GM12878 (cell line): ENCODE measurements around the gene RPL12. TPM values are rescaled to one million over a fixed set of nuclear protein-coding genes. Genes with fewer than 3 reads are reported as not detected.
A peak's percentile ranks its signal among the peaks of the same experiment; 100 is the strongest.

Experiments
- CREM ChIP-seq: IDR thresholded peaks from 2 replicates; pipeline ENCODE4 v1.6.1; 2014; ENCODE audit warnings: antibody characterized with exemption, low read depth
- EGR1 ChIP-seq, 2 experiments: IDR thresholded peaks; 1 replicate in 1 of 2; 2 replicates in 1 of 2; pipeline ENCODE4 v1.6.1; 2011 to 2012; ENCODE audit warnings: low read depth in 2 of 2, low read length in 2 of 2, borderline replicate concordance in 1 of 2, mild to moderate bottlenecking in 1 of 2, moderate library complexity in 1 of 2
- HDAC2 ChIP-seq: fragments of 200-600 bp; sonication (generic); IDR thresholded peaks from 2 replicates; pipeline ENCODE4 v1.6.1; 2017
- KDM1A ChIP-seq: fragments of 200-600 bp; sonication (generic); IDR thresholded peaks from 2 replicates; pipeline ENCODE4 v1.6.1; 2016; ENCODE audit warnings: borderline replicate concordance
- RB1 ChIP-seq: fragments of 450-650 bp; formaldehyde crosslinking; IDR thresholded peaks from 2 replicates; pipeline ENCODE4 v1.6.1; 2017; ENCODE audit warnings: mild to moderate bottlenecking, borderline replicate concordance
- SIX5 ChIP-seq: IDR thresholded peaks from 2 replicates; pipeline ENCODE4 v1.6.1; 2011; ENCODE audit warnings: mild to moderate bottlenecking, low read depth, low read length, moderate library complexity; ENCODE audit not compliant: severe bottlenecking
- ZNF217 ChIP-seq: fragments of 450-650 bp; IDR thresholded peaks from 2 replicates; pipeline ENCODE4 v1.6.1; 2017; ENCODE audit warnings: antibody characterized with exemption, mild to moderate bottlenecking
- ZNF622 ChIP-seq: fragments of 450-650 bp; IDR thresholded peaks from 2 replicates; pipeline ENCODE4 v1.6.1; 2017; ENCODE audit warnings: mild to moderate bottlenecking, inconsistent platforms
- polyA plus RNA-seq, 11 experiments: library from polyadenylated mRNA; depleted of rRNA in 4 of 11; unstranded in 6 of 11; stranded (reverse) in 5 of 11; fragments of >200 nt; fragmentation: Nextera tagmentation in 4 of 11; fragmentation: Illumina TruSeq in 1 of 11; extraction: Ambion mirVana in 4 of 11; extraction: Trizol in 1 of 11; gene quantifications; 1 replicate in 1 of 11; 2 replicates in 10 of 11; pipeline versions ENCODE4 v1.2.1 to v1.2.3, GENCODE V29; 2011 to 2016; ENCODE audit warnings: inconsistent platforms in 2 of 11, missing spikeins in 2 of 11, low read depth in 1 of 11
- total RNA-seq, 4 experiments: library from RNA; depleted of rRNA in 3 of 4; stranded (reverse); fragments of >200 nt in 3 of 4; fragmentation: Illumina TruSeq in 1 of 4; extraction: Trizol in 1 of 4; gene quantifications; 2 replicates each; pipeline versions ENCODE4 v1.2.1 to v1.2.3, GENCODE V29; 2013 to 2021
- TF ChIP-seq, protein P1 (sequence below): fragments of 450-650 bp; IDR thresholded peaks from 2 replicates; pipeline ENCODE4 v1.6.1; 2017; ENCODE audit warnings: mild to moderate bottlenecking, moderate library complexity
- TF ChIP-seq, protein P2 (sequence below): fragments of 450-650 bp; IDR thresholded peaks from 2 replicates; pipeline ENCODE4 v1.6.1; 2014; ENCODE audit warnings: mild to moderate bottlenecking
- TF ChIP-seq, protein P3 (sequence below): fragments of 450-650 bp; IDR thresholded peaks from 2 replicates; pipeline ENCODE4 v1.6.1; 2017; ENCODE audit warnings: mild to moderate bottlenecking, moderate library complexity
- TF ChIP-seq, protein P4 (sequence below): fragments of 450-650 bp; formaldehyde crosslinking; IDR thresholded peaks from 2 replicates; pipeline ENCODE4 v1.4.0; 2020; ENCODE audit warnings: mild to moderate bottlenecking, moderate library complexity

RPL12 gene
- total and polyA plus RNA-seq, 10 of the 15 experiments (the other 5 are each of a cell fraction or from before 2014, with no cell fraction given): 961 to 5,544 (median 2,858) TPM

DNA sequence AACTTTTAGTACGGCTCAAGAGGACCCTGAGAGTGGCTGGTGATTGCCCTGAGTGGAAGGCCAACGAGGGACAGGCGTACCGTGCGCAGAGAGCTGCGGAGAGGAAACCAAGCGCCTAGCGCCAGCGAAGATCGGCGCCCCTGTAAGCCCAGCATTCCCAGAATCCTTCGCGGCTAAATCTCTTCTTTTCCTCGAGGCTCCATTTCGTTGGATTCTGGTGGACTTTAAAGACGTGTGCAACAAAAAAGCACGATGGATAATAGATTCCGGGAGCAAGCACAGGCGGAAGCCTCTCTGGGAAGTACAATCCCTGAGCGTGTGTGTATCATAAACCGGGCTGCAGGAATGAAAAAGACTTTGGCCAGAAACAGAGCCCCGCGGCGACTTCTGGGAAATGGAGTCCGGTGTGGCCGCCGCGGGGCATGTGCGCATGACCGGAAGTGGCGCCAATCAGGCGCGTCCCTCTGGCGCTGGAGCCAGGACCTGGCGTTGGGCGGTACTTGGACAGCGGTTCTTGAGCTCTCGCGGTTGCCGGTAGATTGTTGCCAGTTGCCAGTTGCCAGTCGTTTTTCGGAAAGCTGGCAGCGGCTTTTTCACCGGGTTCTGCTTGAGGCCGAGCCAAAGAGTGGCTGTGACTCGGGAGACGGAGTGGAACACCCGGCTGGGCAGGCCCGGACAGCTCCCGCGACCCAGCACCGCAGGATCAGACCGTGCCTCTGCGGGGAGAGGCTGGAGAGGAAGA lies 27.1 kb downstream of the RPL12 start, which contains the start of gene ZNF79 (continued):
- TF ChIP-seq, protein P1, sequence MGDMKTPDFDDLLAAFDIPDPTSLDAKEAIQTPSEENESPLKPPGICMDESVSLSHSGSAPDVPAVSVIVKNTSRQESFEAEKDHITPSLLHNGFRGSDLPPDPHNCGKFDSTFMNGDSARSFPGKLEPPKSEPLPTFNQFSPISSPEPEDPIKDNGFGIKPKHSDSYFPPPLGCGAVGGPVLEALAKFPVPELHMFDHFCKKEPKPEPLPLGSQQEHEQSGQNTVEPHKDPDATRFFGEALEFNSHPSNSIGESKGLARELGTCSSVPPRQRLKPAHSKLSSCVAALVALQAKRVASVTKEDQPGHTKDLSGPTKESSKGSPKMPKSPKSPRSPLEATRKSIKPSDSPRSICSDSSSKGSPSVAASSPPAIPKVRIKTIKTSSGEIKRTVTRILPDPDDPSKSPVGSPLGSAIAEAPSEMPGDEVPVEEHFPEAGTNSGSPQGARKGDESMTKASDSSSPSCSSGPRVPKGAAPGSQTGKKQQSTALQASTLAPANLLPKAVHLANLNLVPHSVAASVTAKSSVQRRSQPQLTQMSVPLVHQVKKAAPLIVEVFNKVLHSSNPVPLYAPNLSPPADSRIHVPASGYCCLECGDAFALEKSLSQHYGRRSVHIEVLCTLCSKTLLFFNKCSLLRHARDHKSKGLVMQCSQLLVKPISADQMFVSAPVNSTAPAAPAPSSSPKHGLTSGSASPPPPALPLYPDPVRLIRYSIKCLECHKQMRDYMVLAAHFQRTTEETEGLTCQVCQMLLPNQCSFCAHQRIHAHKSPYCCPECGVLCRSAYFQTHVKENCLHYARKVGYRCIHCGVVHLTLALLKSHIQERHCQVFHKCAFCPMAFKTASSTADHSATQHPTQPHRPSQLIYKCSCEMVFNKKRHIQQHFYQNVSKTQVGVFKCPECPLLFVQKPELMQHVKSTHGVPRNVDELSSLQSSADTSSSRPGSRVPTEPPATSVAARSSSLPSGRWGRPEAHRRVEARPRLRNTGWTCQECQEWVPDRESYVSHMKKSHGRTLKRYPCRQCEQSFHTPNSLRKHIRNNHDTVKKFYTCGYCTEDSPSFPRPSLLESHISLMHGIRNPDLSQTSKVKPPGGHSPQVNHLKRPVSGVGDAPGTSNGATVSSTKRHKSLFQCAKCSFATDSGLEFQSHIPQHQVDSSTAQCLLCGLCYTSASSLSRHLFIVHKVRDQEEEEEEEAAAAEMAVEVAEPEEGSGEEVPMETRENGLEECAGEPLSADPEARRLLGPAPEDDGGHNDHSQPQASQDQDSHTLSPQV: no peak
- TF ChIP-seq ZNF622 (no peak), CREM (peak; percentile 98), KDM1A (no peak), HDAC2 (no peak), RB1 (peak; percentile 81; the same call in 1 of the 2 replicates), ZNF217 (no peak), EGR1 (IDR thresholded peaks at IDR 0.05; ENCODE audit: borderline replicate concordance in 1 of 2, low read depth in 2 of 2, low read length in 2 of 2) (no peak), SIX5 (peak; percentile 72)
- TF ChIP-seq, protein P2, sequence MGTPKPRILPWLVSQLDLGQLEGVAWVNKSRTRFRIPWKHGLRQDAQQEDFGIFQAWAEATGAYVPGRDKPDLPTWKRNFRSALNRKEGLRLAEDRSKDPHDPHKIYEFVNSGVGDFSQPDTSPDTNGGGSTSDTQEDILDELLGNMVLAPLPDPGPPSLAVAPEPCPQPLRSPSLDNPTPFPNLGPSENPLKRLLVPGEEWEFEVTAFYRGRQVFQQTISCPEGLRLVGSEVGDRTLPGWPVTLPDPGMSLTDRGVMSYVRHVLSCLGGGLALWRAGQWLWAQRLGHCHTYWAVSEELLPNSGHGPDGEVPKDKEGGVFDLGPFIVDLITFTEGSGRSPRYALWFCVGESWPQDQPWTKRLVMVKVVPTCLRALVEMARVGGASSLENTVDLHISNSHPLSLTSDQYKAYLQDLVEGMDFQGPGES: no peak
- TF ChIP-seq, protein P3, sequence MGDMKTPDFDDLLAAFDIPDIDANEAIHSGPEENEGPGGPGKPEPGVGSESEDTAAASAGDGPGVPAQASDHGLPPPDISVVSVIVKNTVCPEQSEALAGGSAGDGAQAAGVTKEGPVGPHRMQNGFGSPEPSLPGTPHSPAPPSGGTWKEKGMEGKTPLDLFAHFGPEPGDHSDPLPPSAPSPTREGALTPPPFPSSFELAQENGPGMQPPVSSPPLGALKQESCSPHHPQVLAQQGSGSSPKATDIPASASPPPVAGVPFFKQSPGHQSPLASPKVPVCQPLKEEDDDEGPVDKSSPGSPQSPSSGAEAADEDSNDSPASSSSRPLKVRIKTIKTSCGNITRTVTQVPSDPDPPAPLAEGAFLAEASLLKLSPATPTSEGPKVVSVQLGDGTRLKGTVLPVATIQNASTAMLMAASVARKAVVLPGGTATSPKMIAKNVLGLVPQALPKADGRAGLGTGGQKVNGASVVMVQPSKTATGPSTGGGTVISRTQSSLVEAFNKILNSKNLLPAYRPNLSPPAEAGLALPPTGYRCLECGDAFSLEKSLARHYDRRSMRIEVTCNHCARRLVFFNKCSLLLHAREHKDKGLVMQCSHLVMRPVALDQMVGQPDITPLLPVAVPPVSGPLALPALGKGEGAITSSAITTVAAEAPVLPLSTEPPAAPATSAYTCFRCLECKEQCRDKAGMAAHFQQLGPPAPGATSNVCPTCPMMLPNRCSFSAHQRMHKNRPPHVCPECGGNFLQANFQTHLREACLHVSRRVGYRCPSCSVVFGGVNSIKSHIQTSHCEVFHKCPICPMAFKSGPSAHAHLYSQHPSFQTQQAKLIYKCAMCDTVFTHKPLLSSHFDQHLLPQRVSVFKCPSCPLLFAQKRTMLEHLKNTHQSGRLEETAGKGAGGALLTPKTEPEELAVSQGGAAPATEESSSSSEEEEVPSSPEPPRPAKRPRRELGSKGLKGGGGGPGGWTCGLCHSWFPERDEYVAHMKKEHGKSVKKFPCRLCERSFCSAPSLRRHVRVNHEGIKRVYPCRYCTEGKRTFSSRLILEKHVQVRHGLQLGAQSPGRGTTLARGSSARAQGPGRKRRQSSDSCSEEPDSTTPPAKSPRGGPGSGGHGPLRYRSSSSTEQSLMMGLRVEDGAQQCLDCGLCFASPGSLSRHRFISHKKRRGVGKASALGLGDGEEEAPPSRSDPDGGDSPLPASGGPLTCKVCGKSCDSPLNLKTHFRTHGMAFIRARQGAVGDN: peak; percentile 79; the same call in 1 of the 2 replicates
- TF ChIP-seq, protein P4, sequence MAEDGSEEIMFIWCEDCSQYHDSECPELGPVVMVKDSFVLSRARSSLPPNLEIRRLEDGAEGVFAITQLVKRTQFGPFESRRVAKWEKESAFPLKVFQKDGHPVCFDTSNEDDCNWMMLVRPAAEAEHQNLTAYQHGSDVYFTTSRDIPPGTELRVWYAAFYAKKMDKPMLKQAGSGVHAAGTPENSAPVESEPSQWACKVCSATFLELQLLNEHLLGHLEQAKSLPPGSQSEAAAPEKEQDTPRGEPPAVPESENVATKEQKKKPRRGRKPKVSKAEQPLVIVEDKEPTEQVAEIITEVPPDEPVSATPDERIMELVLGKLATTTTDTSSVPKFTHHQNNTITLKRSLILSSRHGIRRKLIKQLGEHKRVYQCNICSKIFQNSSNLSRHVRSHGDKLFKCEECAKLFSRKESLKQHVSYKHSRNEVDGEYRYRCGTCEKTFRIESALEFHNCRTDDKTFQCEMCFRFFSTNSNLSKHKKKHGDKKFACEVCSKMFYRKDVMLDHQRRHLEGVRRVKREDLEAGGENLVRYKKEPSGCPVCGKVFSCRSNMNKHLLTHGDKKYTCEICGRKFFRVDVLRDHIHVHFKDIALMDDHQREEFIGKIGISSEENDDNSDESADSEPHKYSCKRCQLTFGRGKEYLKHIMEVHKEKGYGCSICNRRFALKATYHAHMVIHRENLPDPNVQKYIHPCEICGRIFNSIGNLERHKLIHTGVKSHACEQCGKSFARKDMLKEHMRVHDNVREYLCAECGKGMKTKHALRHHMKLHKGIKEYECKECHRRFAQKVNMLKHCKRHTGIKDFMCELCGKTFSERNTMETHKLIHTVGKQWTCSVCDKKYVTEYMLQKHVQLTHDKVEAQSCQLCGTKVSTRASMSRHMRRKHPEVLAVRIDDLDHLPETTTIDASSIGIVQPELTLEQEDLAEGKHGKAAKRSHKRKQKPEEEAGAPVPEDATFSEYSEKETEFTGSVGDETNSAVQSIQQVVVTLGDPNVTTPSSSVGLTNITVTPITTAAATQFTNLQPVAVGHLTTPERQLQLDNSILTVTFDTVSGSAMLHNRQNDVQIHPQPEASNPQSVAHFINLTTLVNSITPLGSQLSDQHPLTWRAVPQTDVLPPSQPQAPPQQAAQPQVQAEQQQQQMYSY (CRISPR knock-in tag): no peak
